Measurements from ENCODE around the gene PRKCE. TPM values are rescaled to one million over a fixed set of nuclear protein-coding genes. Genes with fewer than 3 reads are reported as not detected.

The PRKCE gene
- total and polyA plus RNA-seq, 4 donors = 2.5 to 38.6 (median 5.8) TPM

GRCh38 chr2:45631955-45632354, 19.5 kb upstream of the PRKCE start:
- Histone ChIP-seq H3K36me3 (ENCODE audit: control insufficient read depth in 4 of 4, insufficient read depth in 3 of 4, low read depth in 1 of 4, low read length in 3 of 4) (no peaks in the 10 kb centered on the region), H3K9me3 (ENCODE audit: control insufficient read depth in 4 of 4, low read length in 3 of 4) (no peaks in the 10 kb centered on the region), H3K27me3 (ENCODE audit: control insufficient read depth in 4 of 4, insufficient read depth in 4 of 4, low read length in 3 of 4) (no peaks in the 10 kb centered on the region), H3K4me1 (ENCODE audit: control insufficient read depth in 4 of 4, insufficient read depth in 4 of 4, low read length in 3 of 4) (peaks cover 0 to under 1% (median 0%) of the 10 kb centered on the region in 4 donors), H3K4me3 (ENCODE audit: low read depth in 1 of 3, low read length in 3 of 3) (no peak overlapping the region), H3K9ac (ENCODE audit: low read depth in 1 of 2, low read length in 2 of 2) (no peak overlapping the region), H3K27ac (ENCODE audit: low read depth in 1 of 2, low read length in 2 of 2) (no peak overlapping the region)
- no peak for DNase-seq (ENCODE audit: low spot score)
- WGBS = 82% methylated on average over 3 of the region's 3 CpGs
- TF ChIP-seq, protein P1, sequence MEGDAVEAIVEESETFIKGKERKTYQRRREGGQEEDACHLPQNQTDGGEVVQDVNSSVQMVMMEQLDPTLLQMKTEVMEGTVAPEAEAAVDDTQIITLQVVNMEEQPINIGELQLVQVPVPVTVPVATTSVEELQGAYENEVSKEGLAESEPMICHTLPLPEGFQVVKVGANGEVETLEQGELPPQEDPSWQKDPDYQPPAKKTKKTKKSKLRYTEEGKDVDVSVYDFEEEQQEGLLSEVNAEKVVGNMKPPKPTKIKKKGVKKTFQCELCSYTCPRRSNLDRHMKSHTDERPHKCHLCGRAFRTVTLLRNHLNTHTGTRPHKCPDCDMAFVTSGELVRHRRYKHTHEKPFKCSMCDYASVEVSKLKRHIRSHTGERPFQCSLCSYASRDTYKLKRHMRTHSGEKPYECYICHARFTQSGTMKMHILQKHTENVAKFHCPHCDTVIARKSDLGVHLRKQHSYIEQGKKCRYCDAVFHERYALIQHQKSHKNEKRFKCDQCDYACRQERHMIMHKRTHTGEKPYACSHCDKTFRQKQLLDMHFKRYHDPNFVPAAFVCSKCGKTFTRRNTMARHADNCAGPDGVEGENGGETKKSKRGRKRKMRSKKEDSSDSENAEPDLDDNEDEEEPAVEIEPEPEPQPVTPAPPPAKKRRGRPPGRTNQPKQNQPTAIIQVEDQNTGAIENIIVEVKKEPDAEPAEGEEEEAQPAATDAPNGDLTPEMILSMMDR (IDR thresholded peaks at IDR 0.05; ENCODE audit: low read depth, low read length, missing input control) = no peak
- TF ChIP-seq JUND (IDR thresholded peaks at IDR 0.05) = no peak
- no peak for TF ChIP-seq FOXA2 (IDR thresholded peaks at IDR 0.05)
- TF ChIP-seq, protein P2, sequence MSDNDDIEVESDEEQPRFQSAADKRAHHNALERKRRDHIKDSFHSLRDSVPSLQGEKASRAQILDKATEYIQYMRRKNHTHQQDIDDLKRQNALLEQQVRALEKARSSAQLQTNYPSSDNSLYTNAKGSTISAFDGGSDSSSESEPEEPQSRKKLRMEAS (IDR thresholded peaks at IDR 0.05) = no peak
- TF ChIP-seq EGR1 (IDR thresholded peaks at IDR 0.05; ENCODE audit: low read depth in 2 of 2) = no peak
- TF ChIP-seq, protein P3, sequence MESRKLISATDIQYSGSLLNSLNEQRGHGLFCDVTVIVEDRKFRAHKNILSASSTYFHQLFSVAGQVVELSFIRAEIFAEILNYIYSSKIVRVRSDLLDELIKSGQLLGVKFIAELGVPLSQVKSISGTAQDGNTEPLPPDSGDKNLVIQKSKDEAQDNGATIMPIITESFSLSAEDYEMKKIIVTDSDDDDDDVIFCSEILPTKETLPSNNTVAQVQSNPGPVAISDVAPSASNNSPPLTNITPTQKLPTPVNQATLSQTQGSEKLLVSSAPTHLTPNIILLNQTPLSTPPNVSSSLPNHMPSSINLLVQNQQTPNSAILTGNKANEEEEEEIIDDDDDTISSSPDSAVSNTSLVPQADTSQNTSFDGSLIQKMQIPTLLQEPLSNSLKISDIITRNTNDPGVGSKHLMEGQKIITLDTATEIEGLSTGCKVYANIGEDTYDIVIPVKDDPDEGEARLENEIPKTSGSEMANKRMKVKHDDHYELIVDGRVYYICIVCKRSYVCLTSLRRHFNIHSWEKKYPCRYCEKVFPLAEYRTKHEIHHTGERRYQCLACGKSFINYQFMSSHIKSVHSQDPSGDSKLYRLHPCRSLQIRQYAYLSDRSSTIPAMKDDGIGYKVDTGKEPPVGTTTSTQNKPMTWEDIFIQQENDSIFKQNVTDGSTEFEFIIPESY (IDR thresholded peaks at IDR 0.05) = no peak
- no peak for TF ChIP-seq FOXA1 (IDR thresholded peaks at IDR 0.05)
- no peak for TF ChIP-seq TAF1 (conservative IDR thresholded peaks at IDR 0.05)

DNA sequence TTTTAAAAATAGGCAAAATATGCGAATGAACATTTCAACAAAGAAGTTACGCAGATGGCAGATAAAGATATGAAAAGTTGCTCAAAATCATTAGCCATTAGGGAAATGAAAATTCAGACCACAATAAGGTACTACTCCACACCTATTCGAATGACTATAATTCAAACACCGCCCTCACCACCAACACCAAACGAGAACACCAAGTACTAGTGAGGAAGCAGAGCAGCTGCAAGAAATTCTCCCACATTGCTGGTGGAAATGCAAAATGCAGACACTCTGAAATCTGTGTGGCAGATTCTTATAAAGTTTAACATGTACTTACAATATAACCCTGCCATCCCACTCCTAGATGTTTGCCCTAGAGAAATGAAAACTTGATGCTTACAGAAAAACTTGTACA, 17.3 kb upstream of the PRKCE start:
- Histone ChIP-seq H3K4me1 (ENCODE audit: control insufficient read depth in 4 of 4, insufficient read depth in 4 of 4, low read length in 3 of 4) (no peaks in the 10 kb centered on the region), H3K27me3 (ENCODE audit: control insufficient read depth in 4 of 4, insufficient read depth in 4 of 4, low read length in 3 of 4) (no peaks in the 10 kb centered on the region), H3K4me3 (ENCODE audit: low read depth in 1 of 3, low read length in 3 of 3) (no peak overlapping the region), H3K9ac (ENCODE audit: low read depth in 1 of 2, low read length in 2 of 2) (no peak overlapping the region), H3K36me3 (ENCODE audit: control insufficient read depth in 4 of 4, insufficient read depth in 3 of 4, low read depth in 1 of 4, low read length in 3 of 4) (no peaks in the 10 kb centered on the region), H3K9me3 (ENCODE audit: control insufficient read depth in 4 of 4, low read length in 3 of 4) (no peaks in the 10 kb centered on the region), H3K27ac (ENCODE audit: low read depth in 1 of 2, low read length in 2 of 2) (no peak overlapping the region)
- 90% methylated on average over 5 of the region's 5 CpGs for WGBS
- no peak for TF ChIP-seq JUND (IDR thresholded peaks at IDR 0.05)
- TF ChIP-seq REST (IDR thresholded peaks at IDR 0.05) = no peak
- TF ChIP-seq, protein P2 (IDR thresholded peaks at IDR 0.05) = no peak
- TF ChIP-seq SP1 (IDR thresholded peaks at IDR 0.05) = no peak
- TF ChIP-seq HNF4G (IDR thresholded peaks at IDR 0.05) = no peak
- no peak for TF ChIP-seq NR2F2 (IDR thresholded peaks at IDR 0.05)
- no peak for TF ChIP-seq GABPA (IDR thresholded peaks at IDR 0.05 in 1 of 2, conservative IDR thresholded peaks at IDR 0.05 in 1 of 2)
- TF ChIP-seq RXRA (IDR thresholded peaks at IDR 0.05) = no peak
- TF ChIP-seq FOXA1 (IDR thresholded peaks at IDR 0.05) = no peak
- TF ChIP-seq, protein P3 (IDR thresholded peaks at IDR 0.05) = no peak
- TF ChIP-seq YY1 (IDR thresholded peaks at IDR 0.05) = no peak
- no peak for TF ChIP-seq RAD21 (IDR thresholded peaks at IDR 0.05)
- no peak for TF ChIP-seq HNF4A (conservative IDR thresholded peaks at IDR 0.05)
- TF ChIP-seq TAF1 (conservative IDR thresholded peaks at IDR 0.05) = no peak
- TF ChIP-seq FOXA2 (IDR thresholded peaks at IDR 0.05) = no peak
- no peak for DNase-seq (ENCODE audit: low spot score)

Measured in liver (tissue), 9 donors.